Measurements from ENCODE around the gene RPS6KA1.
A peak's percentile ranks its signal among the peaks of the same experiment; 100 is the strongest.

The RPS6KA1 gene

DNA sequence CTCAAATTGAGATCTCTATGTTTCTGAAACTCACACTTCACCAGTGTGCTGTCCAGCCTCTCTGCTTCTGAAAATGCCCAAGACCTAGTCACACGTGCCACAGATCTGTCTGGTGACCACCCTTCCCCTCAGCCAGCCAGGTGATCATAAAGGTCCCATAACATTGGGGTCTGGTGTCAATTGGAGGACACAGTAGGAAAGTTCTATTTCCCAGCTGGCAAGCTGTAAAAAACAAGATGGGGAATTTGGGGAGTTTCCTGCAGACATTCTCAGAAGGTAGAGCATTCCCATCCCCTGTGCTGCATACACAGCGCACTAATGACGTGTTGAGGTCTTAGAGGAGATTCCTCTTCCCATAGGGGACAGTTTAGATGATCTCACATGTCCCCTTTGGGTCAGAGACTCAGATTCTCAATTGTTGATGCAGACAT lies 50.1 kb downstream of the RPS6KA1 start:
- Histone ChIP-seq H3K4me3 (replicated peaks; ENCODE audit: insufficient read depth, low read length) (no peak overlapping the region), H3K27ac (replicated peaks) (no peak overlapping the region), H3K27me3 (ENCODE audit: insufficient read depth, poor library complexity, severe bottlenecking) (no peaks in the 10 kb centered on the region)
- no peak for DNase-seq (ENCODE audit: low read depth in 1 of 2, low spot score in 1 of 2)
- TF ChIP-seq GABPA (IDR thresholded peaks at IDR 0.05; ENCODE audit: low read depth) (no peak), POLR2AphosphoS5 (IDR thresholded peaks at IDR 0.05; ENCODE audit: low read depth) (no peak), SPI1 (IDR thresholded peaks at IDR 0.05; ENCODE audit: borderline replicate concordance, low read depth) (no peak)
- TF ChIP-seq, protein P1, sequence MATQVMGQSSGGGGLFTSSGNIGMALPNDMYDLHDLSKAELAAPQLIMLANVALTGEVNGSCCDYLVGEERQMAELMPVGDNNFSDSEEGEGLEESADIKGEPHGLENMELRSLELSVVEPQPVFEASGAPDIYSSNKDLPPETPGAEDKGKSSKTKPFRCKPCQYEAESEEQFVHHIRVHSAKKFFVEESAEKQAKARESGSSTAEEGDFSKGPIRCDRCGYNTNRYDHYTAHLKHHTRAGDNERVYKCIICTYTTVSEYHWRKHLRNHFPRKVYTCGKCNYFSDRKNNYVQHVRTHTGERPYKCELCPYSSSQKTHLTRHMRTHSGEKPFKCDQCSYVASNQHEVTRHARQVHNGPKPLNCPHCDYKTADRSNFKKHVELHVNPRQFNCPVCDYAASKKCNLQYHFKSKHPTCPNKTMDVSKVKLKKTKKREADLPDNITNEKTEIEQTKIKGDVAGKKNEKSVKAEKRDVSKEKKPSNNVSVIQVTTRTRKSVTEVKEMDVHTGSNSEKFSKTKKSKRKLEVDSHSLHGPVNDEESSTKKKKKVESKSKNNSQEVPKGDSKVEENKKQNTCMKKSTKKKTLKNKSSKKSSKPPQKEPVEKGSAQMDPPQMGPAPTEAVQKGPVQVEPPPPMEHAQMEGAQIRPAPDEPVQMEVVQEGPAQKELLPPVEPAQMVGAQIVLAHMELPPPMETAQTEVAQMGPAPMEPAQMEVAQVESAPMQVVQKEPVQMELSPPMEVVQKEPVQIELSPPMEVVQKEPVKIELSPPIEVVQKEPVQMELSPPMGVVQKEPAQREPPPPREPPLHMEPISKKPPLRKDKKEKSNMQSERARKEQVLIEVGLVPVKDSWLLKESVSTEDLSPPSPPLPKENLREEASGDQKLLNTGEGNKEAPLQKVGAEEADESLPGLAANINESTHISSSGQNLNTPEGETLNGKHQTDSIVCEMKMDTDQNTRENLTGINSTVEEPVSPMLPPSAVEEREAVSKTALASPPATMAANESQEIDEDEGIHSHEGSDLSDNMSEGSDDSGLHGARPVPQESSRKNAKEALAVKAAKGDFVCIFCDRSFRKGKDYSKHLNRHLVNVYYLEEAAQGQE (IDR thresholded peaks at IDR 0.05; ENCODE audit: insufficient replicate concordance, low read depth): peak; percentile 79
- TF ChIP-seq, protein P2, sequence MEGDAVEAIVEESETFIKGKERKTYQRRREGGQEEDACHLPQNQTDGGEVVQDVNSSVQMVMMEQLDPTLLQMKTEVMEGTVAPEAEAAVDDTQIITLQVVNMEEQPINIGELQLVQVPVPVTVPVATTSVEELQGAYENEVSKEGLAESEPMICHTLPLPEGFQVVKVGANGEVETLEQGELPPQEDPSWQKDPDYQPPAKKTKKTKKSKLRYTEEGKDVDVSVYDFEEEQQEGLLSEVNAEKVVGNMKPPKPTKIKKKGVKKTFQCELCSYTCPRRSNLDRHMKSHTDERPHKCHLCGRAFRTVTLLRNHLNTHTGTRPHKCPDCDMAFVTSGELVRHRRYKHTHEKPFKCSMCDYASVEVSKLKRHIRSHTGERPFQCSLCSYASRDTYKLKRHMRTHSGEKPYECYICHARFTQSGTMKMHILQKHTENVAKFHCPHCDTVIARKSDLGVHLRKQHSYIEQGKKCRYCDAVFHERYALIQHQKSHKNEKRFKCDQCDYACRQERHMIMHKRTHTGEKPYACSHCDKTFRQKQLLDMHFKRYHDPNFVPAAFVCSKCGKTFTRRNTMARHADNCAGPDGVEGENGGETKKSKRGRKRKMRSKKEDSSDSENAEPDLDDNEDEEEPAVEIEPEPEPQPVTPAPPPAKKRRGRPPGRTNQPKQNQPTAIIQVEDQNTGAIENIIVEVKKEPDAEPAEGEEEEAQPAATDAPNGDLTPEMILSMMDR (IDR thresholded peaks at IDR 0.05; ENCODE audit: insufficient read depth, low read length): no peak

DNA sequence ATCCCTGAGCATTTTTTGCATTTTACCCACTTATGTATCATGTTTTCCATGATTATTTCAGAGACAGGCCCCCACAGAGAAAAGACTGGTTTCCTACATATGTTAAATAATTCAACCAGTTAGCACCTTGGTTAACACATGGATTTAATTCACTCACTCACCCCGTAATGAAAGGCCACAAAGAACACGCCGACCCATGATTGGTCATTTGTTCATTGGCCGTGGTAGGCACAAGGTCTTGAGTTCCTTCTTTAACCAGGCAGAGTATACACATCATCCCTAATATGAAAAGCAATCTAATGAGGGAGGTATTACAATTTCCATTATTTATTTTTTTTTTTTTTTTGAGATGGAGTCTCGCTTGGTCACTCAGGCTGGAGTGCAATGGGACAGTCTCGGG lies 50.6 kb downstream of the RPS6KA1 start:
- Histone ChIP-seq H3K27me3 (ENCODE audit: insufficient read depth, poor library complexity, severe bottlenecking) (no peaks in the 10 kb centered on the region), H3K27ac (replicated peaks) (no peak overlapping the region), H3K4me3 (replicated peaks; ENCODE audit: insufficient read depth, low read length) (no peak overlapping the region)
- no peak for DNase-seq (ENCODE audit: low read depth in 1 of 2, low spot score in 1 of 2)
- TF ChIP-seq POLR2AphosphoS5 (IDR thresholded peaks at IDR 0.05; ENCODE audit: low read depth) (no peak), SPI1 (IDR thresholded peaks at IDR 0.05; ENCODE audit: borderline replicate concordance, low read depth) (no peak), GABPA (IDR thresholded peaks at IDR 0.05; ENCODE audit: low read depth) (no peak)
- TF ChIP-seq, protein P1 (IDR thresholded peaks at IDR 0.05; ENCODE audit: insufficient replicate concordance, low read depth): no peak
- TF ChIP-seq, protein P2 (IDR thresholded peaks at IDR 0.05; ENCODE audit: insufficient read depth, low read length): no peak

DNA sequence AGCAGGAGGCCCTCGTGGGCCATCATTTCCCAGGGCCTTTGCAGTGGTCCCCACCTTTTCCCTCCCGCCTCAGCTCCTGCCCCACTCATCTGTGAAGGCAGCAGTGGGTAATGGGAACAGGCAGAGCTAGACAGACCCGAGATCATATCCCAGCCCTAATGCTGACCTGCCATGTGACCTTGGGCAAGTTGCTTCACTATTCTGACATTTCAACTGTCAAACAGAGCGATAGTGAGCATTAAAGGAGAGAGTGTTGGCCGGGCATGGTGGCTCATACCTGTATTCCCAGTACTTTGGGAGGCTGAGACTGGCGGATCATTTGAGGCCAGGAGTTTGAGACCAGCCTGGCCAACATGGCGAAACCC lies 51.7 kb downstream of the RPS6KA1 start:
- DNase-seq (ENCODE audit: low read depth in 1 of 2, low spot score in 1 of 2): peak in 1 of 2 experiments; percentile 57

More for the DNA sequence above, 51.7 kb downstream of the RPS6KA1 start:
- no peak overlapping the region for H3K4me3 ChIP-seq (replicated peaks; ENCODE audit: insufficient read depth, low read length)
- peak overlapping the region; percentile 66 for H3K27ac ChIP-seq (replicated peaks)
- TF ChIP-seq SPI1 (IDR thresholded peaks at IDR 0.05; ENCODE audit: borderline replicate concordance, low read depth): no peak
- TF ChIP-seq, protein P1 (IDR thresholded peaks at IDR 0.05; ENCODE audit: insufficient replicate concordance, low read depth): no peak
- TF ChIP-seq, protein P2 (IDR thresholded peaks at IDR 0.05; ENCODE audit: insufficient read depth, low read length): no peak
- no peak for TF ChIP-seq GABPA (IDR thresholded peaks at IDR 0.05; ENCODE audit: low read depth)
- TF ChIP-seq POLR2AphosphoS5 (IDR thresholded peaks at IDR 0.05; ENCODE audit: low read depth): no peak
- H3K27me3 ChIP-seq (ENCODE audit: insufficient read depth, poor library complexity, severe bottlenecking): no peaks in the 10 kb centered on the region

All from HL-60 (cell line).